Panc1 (cell line): ENCODE data around the gene PARP16.

Experiments used
- CTCF ChIP-seq: fragments of 450-650 bp; IDR thresholded peaks from 2 replicates; pipeline ENCODE4 v1.5.1; 2017; ENCODE audit warnings: mild to moderate bottlenecking
- POLR2AphosphoS5 ChIP-seq: IDR thresholded peaks from 2 replicates; pipeline ENCODE4 v1.6.1; 2012; ENCODE audit warnings: mild to moderate bottlenecking, low read depth, low read length, moderate library complexity
- REST ChIP-seq, 2 experiments: IDR thresholded peaks; 2 replicates each; pipeline ENCODE4 v1.6.1; 2011 to 2012; ENCODE audit warnings: low read depth in 2 of 2, control low read depth in 1 of 2, low read length in 1 of 2, mild to moderate bottlenecking in 1 of 2, moderate library complexity in 1 of 2; ENCODE audit not compliant: insufficient read depth in 1 of 2

- no peak for TF ChIP-seq CTCF
- no peak for TF ChIP-seq POLR2AphosphoS5
- TF ChIP-seq REST (IDR thresholded peaks at IDR 0.05; ENCODE audit: insufficient read depth in 1 of 2, low read depth in 2 of 2, low read length in 1 of 2): no peak
These were observed 75.8 kb downstream of the PARP16 start, which contains the start of gene CILP for GRCh38 chr15:65210770-65211481.
